HepG2 (cell line): ENCODE measurements around the gene RUVBL1. TPM values are rescaled to one million over a fixed set of nuclear protein-coding genes. Genes with fewer than 3 reads are reported as not detected.
A peak's percentile ranks its signal among the peaks of the same experiment; 100 is the strongest.

Experiments
- ARNTL ChIP-seq: sonication (generic); formaldehyde crosslinking; IDR thresholded peaks from 2 replicates; pipeline ENCODE4 v1.4.0; 2020; ENCODE audit warnings: mild to moderate bottlenecking, missing genetic modification reagents
- CREM ChIP-seq, 2 experiments: sonication (generic) in 1 of 2; formaldehyde crosslinking in 1 of 2; IDR thresholded peaks; 2 replicates each; pipeline versions ENCODE4 v1.4.0 to v1.6.1; 2016 to 2020; ENCODE audit warnings: antibody characterized with exemption in 1 of 2, mild to moderate bottlenecking in 1 of 2, missing genetic modification reagents in 1 of 2
- ELF1 ChIP-seq: sonication (generic); formaldehyde crosslinking; IDR thresholded peaks from 2 replicates; pipeline ENCODE4 v1.4.0; 2020; ENCODE audit warnings: missing genetic modification reagents
- EZH2 ChIP-seq: conservative IDR thresholded peaks from 2 replicates; pipeline ENCODE4 v1.6.1; 2012; ENCODE audit warnings: mild to moderate bottlenecking, low read depth, low read length, moderate library complexity
- FOXK1 ChIP-seq: sonication (generic); formaldehyde crosslinking; IDR thresholded peaks from 2 replicates; pipeline ENCODE4 v1.4.0; 2020; ENCODE audit warnings: low read depth, missing genetic modification reagents, borderline replicate concordance
- HOXA3 ChIP-seq: sonication (generic); formaldehyde crosslinking; IDR thresholded peaks from 2 replicates; pipeline ENCODE4 v1.5.0; 2020; ENCODE audit warnings: missing genetic modification reagents
- KLF11 ChIP-seq: IDR thresholded peaks from 2 replicates; pipeline ENCODE4 v1.6.1; 2016; ENCODE audit warnings: missing compliant biosample characterization
- NR2C2 ChIP-seq: sonication (generic); formaldehyde crosslinking; IDR thresholded peaks from 2 replicates; pipeline ENCODE4 v1.4.0; 2020; ENCODE audit warnings: missing genetic modification reagents, mild to moderate bottlenecking, moderate library complexity, borderline replicate concordance
- POLR2AphosphoS2 ChIP-seq: IDR thresholded peaks from 2 replicates; pipeline ENCODE4 v1.6.1; 2011; ENCODE audit warnings: low read depth, low read length, improper control_type of control experiment
- SAP130 ChIP-seq: IDR thresholded peaks from 2 replicates; pipeline ENCODE4 v1.6.1; 2016; ENCODE audit warnings: low read depth
- YY1 ChIP-seq: IDR thresholded peaks from 2 replicates; pipeline ENCODE4 v1.6.1; 2011; ENCODE audit warnings: low read length, low read depth, moderate library complexity, mild to moderate bottlenecking; ENCODE audit not compliant: insufficient read depth, insufficient replicate concordance
- ZKSCAN8 ChIP-seq: IDR thresholded peaks from 2 replicates; pipeline ENCODE4 v1.6.1; 2016; ENCODE audit warnings: borderline replicate concordance, missing genetic modification reagents, missing compliant biosample characterization
- ZNF24 ChIP-seq: fragments of 450-650 bp; IDR thresholded peaks from 2 replicates; pipeline ENCODE4 v1.6.1; 2017; ENCODE audit warnings: antibody characterized with exemption, mild to moderate bottlenecking
- ZNF350 ChIP-seq: sonication (generic); formaldehyde crosslinking; IDR thresholded peaks from 2 replicates; pipeline ENCODE4 v1.4.0; 2020; ENCODE audit warnings: mild to moderate bottlenecking, low read depth, missing genetic modification reagents, borderline replicate concordance
- ZNF362 ChIP-seq: sonication (generic); formaldehyde crosslinking; IDR thresholded peaks from 2 replicates; pipeline ENCODE4 v1.4.0; 2020; ENCODE audit warnings: missing genetic modification reagents, mild to moderate bottlenecking, borderline replicate concordance
- ZNF530 ChIP-seq: sonication (generic); formaldehyde crosslinking; IDR thresholded peaks from 2 replicates; pipeline ENCODE4 v1.5.0; 2020; ENCODE audit warnings: low read depth, mild to moderate bottlenecking, missing genetic modification reagents
- ZNF580 ChIP-seq: IDR thresholded peaks from 2 replicates; pipeline ENCODE4 v1.6.1; 2016; ENCODE audit warnings: low read depth, borderline replicate concordance
- ZNF792 ChIP-seq: IDR thresholded peaks from 2 replicates; pipeline ENCODE4 v1.6.1; 2016
- polyA plus RNA-seq, 8 experiments: library from polyadenylated mRNA; depleted of rRNA in 3 of 8; stranded (reverse) in 7 of 8; unstranded in 1 of 8; fragments of >200 nt; fragmentation: Illumina TruSeq in 4 of 8; extraction: Trizol in 4 of 8; gene quantifications; 2 replicates each; pipeline versions ENCODE4 v1.2.1 to v1.2.3, GENCODE V29; 2011 to 2016; ENCODE audit warnings: low read depth in 4 of 8, missing spikeins in 1 of 8, mixed read lengths in 1 of 8; ENCODE audit not compliant: insufficient read depth in 1 of 8
- total RNA-seq, 5 experiments: library from RNA; depleted of rRNA; stranded (reverse); fragments of >200 nt; fragmentation: Illumina TruSeq; extraction: Trizol; gene quantifications; 2 replicates each; pipeline ENCODE4 v1.2.3, GENCODE V29; 2016; ENCODE audit warnings: low read depth in 1 of 5
- TF ChIP-seq, protein P1 (sequence below): sonication (generic); formaldehyde crosslinking; IDR thresholded peaks from 2 replicates; pipeline ENCODE4 v1.8.0; 2022; ENCODE audit warnings: missing genetic modification reagents, mild to moderate bottlenecking, inconsistent platforms, borderline replicate concordance
- TF ChIP-seq, protein P2 (sequence below): IDR thresholded peaks from 2 replicates; pipeline ENCODE4 v1.6.1; 2012; ENCODE audit warnings: low read depth, low read length, improper control_type of control experiment
- TF ChIP-seq, protein P3 (sequence below): sonication (generic); formaldehyde crosslinking; conservative IDR thresholded peaks from 2 replicates; pipeline ENCODE4 v1.4.0; 2020; ENCODE audit warnings: missing genetic modification reagents
- TF ChIP-seq, protein P4 (sequence below): sonication (generic); formaldehyde crosslinking; conservative IDR thresholded peaks from 2 replicates; pipeline ENCODE4 v1.8.0; 2022; ENCODE audit warnings: mild to moderate bottlenecking, moderate library complexity, missing genetic modification reagents

RUVBL1 gene
- total and polyA plus RNA-seq, 2 of the 13 experiments (the other 11 are each of a cell fraction or from before 2014, with no cell fraction given) = 32.7 to 86.3 TPM

DNA sequence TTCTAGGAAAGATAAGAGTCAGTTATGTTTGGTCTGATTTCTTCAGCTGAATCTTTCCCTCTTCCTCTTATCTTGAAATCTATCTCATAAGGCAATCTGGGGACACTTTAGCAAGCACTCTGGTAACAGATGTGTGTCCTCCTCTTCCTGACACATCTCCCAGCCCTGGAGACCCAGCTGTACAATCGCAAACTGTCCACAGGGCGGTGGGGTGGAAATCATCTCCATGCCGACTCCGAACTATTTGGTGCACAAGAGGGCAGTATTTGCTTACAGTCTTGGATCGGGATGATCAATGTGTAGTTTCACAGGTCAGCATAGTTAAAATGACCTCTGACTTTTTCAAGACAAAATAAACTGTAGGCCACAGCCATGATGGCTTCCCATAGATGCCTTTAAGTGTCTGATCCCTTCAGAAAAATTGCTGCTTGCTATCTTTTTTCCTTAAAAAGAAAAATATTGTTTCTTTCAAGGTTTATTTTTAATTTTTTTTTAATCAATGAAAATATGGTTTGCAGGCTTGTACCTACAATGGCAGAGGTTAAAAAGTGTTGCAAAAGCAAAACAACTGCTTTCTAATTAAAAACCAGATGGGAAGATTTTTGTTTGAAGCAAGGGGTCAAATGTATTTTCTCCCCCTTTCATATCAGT lies 47.4 kb upstream of the RUVBL1 start (continued):
- TF ChIP-seq, protein P1, sequence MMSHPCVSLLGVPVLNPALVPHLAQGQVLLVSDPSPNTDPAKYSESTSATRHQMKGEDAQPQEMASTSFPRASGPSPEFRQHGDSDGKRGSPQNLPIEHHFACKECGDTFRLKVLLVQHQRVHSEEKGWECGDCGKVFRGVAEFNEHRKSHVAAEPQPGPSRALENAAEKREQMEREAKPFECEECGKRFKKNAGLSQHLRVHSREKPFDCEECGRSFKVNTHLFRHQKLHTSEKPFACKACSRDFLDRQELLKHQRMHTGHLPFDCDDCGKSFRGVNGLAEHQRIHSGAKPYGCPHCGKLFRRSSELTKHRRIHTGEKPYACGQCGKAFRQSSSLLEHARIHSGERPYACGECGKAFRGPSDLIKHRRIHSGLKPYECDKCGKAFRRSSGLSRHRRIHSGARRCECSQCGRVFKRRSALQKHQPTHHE (CRISPR knock-in tag) = no peak
- TF ChIP-seq ZKSCAN8 = peak; percentile 26; the same call in 1 of the 2 replicates
- peak; percentile 45 for TF ChIP-seq YY1
- TF ChIP-seq ZNF792 (CRISPR knock-in tag) = peak; percentile 87; the same call in 1 of the 2 replicates
- no peak for TF ChIP-seq ZNF24
- TF ChIP-seq ZNF580 (CRISPR knock-in tag) = peak; percentile 67; the same call in 1 of the 2 replicates
- peak; percentile 50; the same call in 1 of the 2 replicates for TF ChIP-seq HOXA3 (CRISPR knock-in tag)
- TF ChIP-seq, protein P2, sequence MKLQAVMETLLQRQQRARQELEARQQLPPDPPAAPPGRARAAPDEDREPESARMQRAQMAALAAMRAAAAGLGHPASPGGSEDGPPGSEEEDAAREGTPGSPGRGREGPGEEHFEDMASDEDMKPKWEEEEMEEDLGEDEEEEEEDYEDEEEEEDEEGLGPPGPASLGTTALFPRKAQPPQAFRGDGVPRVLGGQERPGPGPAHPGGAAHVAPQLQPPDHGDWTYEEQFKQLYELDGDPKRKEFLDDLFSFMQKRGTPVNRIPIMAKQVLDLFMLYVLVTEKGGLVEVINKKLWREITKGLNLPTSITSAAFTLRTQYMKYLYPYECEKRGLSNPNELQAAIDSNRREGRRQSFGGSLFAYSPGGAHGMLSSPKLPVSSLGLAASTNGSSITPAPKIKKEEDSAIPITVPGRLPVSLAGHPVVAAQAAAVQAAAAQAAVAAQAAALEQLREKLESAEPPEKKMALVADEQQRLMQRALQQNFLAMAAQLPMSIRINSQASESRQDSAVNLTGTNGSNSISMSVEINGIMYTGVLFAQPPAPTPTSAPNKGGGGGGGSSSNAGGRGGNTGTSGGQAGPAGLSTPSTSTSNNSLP = peak; percentile 80
- no peak for TF ChIP-seq ZNF530
- TF ChIP-seq POLR2AphosphoS2 = no peak
- TF ChIP-seq ZNF350 (CRISPR knock-in tag) = no peak
- TF ChIP-seq FOXK1 (CRISPR knock-in tag) = peak; percentile 65; the same call in 1 of the 2 replicates
- TF ChIP-seq SAP130 (CRISPR knock-in tag) = peak; percentile 76
- TF ChIP-seq CREM (IDR thresholded peaks at IDR 0.05) = 0 out of 2 replicates have a peak, but pooled peaks have one; percentile 12
- TF ChIP-seq CREM (CRISPR knock-in tag; IDR thresholded peaks at IDR 0.05) = no peak
- TF ChIP-seq ARNTL = no peak
- TF ChIP-seq NR2C2 (CRISPR knock-in tag) = peak; percentile 81
- no peak for TF ChIP-seq EZH2
- TF ChIP-seq ELF1 (CRISPR knock-in tag) = 0 out of 2 replicates have a peak, but pooled peaks have one; percentile 17
- TF ChIP-seq ZNF362 (CRISPR knock-in tag) = 0 out of 2 replicates have a peak, but pooled peaks have one; percentile 26
- TF ChIP-seq KLF11 (CRISPR knock-in tag) = peak; percentile 38; the same call in 1 of the 2 replicates
- TF ChIP-seq, protein P3, sequence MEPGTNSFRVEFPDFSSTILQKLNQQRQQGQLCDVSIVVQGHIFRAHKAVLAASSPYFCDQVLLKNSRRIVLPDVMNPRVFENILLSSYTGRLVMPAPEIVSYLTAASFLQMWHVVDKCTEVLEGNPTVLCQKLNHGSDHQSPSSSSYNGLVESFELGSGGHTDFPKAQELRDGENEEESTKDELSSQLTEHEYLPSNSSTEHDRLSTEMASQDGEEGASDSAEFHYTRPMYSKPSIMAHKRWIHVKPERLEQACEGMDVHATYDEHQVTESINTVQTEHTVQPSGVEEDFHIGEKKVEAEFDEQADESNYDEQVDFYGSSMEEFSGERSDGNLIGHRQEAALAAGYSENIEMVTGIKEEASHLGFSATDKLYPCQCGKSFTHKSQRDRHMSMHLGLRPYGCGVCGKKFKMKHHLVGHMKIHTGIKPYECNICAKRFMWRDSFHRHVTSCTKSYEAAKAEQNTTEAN (CRISPR knock-in tag) = 0 out of 2 replicates have a peak, but pooled peaks have one; percentile 31
- TF ChIP-seq, protein P4, sequence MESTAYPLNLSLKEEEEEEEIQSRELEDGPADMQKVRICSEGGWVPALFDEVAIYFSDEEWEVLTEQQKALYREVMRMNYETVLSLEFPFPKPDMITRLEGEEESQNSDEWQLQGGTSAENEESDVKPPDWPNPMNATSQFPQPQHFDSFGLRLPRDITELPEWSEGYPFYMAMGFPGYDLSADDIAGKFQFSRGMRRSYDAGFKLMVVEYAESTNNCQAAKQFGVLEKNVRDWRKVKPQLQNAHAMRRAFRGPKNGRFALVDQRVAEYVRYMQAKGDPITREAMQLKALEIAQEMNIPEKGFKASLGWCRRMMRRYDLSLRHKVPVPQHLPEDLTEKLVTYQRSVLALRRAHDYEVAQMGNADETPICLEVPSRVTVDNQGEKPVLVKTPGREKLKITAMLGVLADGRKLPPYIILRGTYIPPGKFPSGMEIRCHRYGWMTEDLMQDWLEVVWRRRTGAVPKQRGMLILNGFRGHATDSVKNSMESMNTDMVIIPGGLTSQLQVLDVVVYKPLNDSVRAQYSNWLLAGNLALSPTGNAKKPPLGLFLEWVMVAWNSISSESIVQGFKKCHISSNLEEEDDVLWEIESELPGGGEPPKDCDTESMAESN = no peak
